GM21526 (cell line): Measurements from ENCODE around the gene CFP.

Experiments
- ATAC-seq: cut with Tn5 transposase; IDR thresholded peaks from one replicate; pipeline ENCODE4 v1.9.1; 2021; ENCODE audit warnings: moderate library complexity; ENCODE audit not compliant: unreplicated experiment, low FRiP score

CFP gene

DNA sequence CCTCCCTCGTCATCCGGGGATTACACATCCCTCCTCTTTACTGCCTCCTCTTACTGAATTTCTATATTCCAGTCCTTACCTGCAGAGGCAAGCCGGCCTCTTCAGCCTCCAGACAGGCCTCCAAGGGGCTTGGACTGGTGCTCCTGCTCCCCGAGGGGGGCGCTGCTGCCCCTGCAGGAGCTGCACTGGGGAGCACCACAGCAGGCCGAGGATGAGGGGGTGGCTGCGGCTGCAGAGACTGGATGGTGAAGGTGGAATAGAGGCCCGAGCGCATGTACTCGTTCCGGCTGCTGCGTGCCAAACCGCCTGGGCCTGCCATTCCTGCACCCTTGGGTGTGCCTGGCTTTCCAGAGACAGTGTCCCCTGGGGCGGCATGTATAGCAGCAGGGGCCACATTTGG, 9.1 kb upstream of the CFP start:
- ATAC-seq, result no peak

DNA sequence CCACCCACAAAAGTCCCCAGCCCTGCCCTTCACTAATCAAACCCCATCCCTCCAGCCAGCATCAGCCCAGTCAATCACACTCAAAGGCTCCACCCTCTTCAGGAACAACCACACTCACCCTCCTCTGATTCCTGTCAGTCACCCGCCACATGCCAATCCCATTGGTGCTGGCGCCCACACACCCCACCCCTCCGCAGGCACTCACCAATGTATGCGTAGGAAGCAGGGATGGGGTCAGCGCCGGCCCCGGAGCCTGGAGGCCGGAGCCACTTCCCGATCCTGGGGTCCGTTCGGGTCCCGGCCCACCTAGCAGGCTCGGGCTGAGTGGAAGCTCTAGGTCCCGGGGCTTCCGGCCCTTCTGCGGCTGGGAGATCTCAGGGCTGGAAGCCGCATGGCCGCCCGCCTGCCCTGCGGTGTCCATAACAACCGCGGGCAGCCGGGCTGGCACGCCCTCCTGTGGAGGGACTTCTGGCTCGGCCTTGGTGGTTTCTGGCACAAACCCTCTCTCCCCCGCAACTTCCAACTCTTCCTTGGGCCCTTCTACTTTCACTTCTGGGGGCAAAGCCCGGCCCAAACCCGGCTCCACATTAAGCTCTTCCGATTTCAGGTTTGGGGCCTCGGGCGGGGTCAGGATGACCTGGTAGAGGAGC, 7.9 kb upstream of the CFP start:
- no peak for ATAC-seq

DNA sequence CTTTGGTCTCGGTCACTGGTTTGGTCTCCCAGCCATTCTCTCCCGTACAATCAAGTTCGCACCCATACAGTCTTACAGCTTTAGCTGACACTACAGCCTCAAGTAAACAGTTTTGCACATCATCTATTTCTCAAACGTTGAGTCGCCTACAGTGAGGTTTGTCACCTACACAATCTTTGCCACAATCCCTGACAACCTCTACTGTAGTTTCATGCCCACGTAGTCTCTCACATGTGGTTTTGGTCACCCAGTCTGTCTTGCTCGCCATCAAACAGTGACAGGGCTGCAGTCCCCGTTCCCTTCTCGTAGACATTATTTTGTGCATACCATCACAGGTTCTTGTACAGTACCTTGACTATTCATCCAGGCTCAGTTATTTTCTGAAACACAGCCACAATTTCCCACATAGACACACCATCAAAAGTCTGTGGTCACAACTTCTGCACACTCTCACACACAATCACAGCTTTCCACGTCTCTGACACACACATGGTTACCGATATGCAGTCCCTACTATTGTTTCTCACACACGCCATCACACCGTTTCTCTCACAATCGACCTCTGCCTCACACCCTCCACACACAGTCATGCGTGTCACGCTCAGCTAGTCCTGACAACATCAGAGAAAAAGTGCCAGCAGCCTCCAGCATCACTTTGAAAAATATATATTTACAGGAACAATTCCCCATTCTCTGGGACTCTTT, 5.3 kb upstream of the CFP start:
- no peak for ATAC-seq

DNA sequence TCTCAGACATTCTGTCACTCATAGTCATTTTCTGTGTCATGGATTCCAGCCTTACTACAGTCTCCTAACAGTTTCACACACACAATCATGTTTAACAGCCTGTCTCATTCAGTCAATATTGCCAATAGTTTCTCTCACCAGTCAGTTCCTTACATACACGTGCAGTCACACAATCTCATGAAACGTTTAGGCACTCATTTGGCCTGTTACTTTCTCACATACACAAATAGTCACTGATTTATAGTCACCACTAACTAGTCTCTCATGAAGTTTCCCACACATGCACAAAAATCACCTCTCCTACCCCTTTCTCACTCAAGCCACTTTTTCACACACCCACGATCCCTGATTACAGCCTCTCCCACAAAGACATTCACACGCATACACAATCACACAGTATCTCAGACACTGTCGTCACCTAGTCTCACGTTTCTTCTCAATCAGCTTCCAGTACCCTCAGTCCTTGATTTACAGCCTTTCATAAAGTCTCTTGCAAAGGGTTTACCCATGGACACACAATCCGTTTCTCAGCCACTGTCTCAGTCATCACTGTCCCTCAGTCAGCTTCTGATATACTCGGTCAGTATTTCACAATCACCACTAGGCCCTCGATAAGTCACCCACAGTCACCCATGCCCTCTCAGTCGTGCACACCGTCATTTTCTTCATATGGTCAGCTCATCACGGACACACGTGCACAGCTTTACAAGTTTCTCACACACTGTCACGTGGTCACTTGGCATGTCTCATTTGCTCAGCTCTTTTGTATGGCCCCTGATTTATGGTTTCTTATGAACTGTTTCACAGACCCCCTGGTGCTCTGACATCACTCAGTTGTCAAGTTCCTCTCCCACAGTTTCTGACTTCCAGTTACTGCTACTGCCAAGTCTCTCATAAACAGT, 4.2 kb upstream of the CFP start:
- no peak for ATAC-seq

DNA sequence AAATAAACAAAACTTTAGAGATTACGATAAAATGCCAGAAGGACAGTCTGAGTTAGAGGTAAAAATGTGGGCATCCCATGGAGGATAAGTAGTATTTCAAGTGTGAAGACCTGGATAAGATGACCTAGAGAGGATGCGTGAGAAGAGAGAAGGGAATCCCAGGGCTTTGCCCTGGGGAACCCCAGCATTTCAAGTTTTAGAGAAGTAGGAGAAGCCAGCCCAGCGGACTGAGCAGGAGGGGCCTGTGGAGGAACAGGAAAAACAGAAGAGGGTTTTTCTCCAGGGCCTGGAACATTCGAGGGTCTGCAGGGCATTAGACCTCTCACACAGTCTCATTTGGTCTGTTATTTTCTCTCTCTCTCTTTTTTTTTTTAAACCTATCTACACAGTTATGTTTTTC, 2.9 kb upstream of the CFP start:
- ATAC-seq, result no peak

DNA sequence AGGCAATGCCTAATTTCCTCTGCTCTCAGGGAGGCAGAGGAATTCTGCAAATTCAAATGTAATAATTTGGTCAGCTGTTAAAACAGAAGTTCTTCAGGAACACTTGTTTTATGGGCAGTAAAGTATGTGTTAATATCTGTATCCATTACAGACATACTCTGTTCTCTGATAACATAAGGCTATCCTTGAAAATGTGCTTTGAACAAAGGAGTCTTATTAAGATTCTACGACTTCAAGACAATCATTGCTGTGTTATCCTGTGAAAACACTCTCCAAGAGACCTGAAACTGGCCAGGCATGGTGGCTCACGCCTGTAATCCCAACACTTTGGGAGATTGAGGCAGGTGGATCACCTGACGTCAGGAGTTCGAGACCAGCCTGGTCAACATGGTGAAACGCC, 1.9 kb upstream of the CFP start:
- ATAC-seq, result no peak

DNA sequence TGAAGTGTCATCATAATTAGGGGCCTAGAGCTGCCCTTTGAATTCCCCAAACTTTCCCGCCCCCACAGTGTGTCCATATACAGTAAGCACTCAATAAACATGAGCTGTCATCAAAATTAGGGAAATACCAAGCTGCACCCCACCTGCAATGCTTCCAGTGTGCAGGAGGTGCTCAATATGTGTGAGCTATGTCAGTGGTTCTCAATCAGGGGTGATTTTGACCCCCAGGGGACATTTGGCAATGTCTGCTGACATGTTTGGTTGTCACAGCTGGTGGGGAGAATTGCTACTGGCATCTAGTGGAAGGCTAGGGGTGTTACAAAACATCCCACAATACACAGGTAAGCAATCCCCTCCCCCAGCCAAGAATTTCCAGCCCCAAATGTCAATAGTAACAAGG, 748 bp downstream of the CFP start:
- no peak for ATAC-seq

DNA sequence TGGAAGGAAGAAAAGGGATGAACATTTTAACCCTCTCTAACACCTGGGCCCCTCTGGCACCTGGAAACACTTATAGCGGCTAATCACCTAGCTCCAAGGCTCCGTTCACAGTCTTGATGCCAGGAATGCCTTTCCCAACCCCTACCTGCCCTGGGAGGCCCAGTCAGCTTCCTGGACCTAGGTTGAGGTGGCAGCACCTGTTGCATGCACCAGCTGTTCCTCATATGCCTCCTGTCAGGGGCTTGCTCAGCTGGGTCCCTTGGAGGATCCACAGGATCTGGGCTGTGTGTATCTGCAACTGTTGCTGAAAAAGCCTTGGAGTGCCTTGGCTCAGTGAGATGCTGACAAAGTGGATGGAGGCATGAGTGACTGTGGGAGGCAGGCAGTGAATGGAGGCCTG, 4.4 kb downstream of the CFP start:
- ATAC-seq, result no peak

DNA sequence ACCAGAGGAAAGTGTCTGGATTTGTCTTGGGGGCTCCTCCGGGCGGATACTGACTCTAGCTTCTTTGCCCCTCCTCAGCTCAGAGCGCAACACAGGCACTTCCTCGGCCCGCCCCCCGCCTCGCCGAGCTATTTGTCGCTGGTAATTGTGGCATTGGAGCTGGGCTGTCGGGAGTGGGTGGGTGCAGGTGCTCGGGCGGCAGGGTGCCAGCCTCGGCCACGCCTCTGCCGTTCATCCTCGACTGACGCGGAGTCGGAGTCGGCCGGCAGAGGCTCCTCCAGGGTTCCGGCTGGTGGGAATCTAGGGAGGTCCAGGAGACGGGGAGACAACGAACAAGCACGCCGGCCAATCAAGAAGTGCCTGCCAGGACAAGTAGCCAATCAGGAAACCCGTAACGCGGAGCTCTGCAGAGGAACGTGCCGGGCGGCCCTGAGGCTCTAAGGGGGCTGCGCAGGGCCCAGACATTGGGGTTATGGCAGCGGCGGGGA, 6.1 kb downstream of the CFP start:
- no peak for ATAC-seq

DNA sequence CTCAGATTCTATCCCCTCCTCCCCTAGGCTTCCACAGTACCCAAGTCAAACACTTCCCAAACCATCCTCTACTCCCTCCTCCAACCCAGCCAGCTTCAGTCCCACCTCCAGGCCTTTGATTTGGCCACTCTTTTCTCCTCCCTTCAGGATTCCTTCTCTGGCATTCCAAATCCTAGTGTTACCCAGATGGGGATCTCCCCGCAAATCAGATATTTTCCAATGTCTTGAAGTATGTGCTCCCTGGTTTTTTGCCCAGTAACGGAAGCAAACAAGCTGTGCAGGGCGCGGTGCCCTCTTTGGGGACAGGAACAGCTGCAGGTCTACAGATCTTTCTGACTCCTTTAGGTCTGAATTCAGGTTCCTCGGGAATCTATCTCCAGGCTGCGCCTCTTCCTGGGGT, 7.9 kb downstream of the CFP start:
- ATAC-seq, result no peak

DNA sequence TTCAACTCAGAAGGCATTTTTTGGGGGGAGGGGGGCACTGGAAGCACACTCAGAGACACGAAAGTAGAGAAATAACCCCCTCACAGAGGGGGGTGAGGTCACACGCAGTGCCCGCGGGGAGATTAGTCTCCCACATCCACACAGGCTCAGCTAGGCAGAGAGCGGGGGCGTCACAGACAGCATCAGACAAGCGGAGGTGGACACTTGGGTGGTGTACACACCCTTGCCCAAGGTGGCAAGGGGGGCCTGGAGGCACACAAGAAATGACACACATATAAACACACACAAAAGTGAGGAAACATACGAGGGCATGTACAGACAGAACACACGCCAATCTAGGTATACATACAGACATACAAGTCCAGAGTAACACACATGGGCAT, 9.4 kb downstream of the CFP start:
- ATAC-seq, result no peak

DNA sequence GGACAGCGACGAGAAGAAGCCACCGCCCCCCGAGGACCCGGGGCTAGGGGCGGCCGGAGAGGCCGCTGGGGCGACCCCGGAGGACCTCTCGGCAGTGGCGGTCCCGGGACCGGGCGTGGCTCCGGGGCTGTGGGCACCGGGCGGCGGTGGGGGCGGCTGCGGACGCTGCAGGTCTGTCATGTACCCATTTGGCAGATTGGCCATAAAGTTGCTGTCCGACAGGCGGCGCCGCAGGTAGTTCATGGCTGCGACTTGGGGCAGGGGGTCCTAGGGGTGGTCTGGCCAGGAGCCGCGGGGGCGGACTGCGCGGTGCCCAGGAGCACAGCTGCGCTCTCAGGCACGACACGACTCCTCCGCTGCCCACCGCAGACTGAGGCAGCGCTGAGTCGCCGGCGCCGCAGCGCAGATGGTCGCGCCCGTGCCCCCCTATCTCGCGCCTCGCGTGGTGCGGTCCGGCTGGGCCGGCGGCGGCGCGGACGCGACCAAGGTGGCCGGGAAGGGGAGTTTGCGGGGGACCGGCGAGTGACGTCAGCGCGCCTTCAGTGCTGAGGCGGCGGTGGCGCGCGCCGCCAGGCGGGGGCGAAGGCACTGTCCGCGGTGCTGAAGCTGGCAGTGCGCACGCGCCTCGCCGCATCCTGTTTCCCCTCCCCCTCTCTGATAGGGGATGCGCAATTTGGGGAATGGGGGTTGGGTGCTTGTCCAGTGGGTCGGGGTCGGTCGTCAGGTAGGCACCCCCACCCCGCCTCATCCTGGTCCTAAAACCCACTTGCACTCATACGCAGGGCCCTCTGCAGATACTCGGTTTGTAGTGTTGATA, 10.0 kb downstream of the CFP start, which contains the start of gene SYN1:
SYN1 (minus strand) TSS at position 372 of the 817 bp plus-strand sequence; CDS start at position 243, 129 bp downstream.
- ATAC-seq, result peak; percentile 60

DNA sequence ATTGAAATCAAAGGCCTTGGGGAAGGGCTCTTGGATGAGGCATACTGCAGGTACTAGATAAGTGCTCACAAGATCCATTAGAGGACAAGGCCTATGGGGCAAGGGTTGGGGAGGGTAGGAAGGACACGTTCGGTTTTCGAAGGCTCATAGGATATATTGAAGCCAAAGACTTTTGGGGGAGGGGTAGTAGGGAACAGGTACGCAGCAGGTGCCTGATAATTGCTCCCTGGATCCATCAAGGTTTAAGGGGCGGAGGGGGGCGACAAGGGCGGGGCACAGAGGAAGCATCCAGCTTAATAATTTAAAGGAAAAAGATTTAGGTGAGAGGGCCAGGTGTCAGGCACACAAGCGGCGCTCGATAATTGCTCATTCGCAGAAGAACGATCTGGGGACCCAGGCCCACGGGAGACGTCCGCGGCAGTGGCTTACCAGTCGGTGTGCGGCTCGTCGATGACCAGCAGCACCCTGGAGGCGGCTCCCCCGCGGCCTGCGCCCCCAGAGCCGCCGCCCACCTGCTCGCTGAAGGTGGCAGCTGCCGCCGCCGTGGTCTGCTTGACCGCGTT, 10.7 kb downstream of the CFP start:
- no peak for ATAC-seq

DNA sequence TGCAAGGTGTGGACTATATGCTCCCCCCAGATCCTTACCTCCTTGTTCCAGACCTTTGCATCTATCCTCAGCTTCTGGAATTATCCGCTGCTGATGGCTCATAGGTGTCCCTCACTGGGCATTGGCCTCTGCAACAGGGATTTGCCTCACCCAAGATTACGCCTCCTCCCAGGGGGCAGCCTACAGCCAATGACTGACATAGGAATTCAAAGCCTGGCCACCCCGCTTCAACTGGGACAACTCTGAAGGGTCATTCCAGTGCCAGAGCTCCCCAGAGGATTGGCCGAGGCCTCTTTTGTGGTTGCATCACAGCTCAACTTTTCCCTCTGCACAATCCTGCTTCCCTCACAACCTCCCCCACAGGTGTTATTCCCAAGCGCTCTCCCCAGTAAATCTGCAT, 15.1 kb downstream of the CFP start:
- no peak for ATAC-seq

DNA sequence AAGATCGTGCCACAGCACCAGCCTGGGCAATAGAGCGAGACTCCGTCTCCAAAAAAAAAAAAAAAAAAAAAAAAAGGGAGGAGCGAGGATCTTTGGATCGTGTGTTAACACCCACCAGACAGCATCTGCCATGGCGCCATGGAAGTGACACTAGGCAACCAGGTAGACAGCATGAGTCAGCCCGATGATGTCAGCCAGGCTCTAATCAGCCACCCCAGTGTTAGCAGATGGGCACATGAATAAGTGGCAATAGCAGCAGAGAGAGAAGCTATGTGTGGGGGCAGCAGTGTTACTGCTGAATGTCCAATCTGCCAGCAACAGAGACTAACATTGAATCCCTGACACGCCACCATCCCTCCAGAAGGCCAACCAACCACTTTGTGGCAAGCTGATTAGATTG, 16.6 kb downstream of the CFP start:
- ATAC-seq, result no peak

DNA sequence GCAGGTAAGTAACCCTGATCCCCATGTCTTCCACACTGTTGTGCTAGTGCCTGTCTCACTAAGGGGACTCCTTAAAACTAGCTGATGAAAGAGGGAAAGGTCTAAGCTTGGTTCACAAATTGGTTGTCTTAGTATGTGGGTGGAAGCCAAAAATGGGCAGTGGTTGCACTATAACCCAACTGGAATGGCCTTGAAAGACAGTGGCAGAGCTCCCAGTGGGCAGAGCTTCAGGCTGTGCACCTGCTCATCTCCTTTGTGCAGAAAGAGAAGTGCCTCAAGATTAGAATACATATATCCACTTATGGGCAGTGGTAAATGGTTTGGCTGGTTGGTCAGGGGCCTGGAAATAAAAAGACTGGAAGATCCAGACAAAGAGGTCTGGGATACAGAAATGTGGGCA, 17.3 kb downstream of the CFP start:
- ATAC-seq, result no peak

DNA sequence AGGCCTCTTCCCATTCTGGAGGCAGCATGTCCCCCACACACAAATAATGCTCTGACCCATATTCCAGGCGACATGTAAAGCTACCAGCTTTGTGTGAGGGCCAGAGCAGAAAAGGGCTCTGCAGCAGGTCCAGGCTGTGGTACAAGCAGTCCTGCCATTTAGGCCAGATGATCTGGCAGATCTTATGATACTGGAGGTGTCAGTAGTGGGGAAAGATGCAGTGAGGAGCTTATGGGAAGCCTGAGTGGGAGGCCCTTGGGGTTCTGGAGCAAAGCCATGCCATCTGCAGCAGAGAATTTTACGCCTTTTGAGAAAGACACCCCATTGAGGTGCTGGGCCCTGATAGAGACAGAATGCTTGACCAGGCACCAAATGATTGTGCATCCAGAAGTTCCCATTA, 17.8 kb downstream of the CFP start:
- no peak for ATAC-seq

DNA sequence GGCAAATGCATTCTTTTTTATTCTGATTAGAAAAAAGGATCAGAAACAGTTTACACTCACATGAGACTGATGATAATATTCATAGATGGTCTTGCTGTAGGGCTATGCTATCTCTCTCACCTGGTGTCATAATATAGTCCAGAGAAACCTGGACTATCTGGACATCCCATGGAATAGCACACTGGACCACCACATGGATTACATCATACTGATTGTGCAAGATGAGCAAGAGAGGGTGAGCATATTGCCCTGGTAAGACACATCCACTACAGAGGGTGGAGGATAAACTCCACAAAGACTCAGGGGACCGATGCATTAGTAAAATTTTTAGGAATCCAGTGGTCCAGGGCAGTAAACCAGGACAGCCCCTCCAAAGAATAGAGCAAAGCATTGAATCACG, 18.2 kb downstream of the CFP start:
- no peak for ATAC-seq

DNA sequence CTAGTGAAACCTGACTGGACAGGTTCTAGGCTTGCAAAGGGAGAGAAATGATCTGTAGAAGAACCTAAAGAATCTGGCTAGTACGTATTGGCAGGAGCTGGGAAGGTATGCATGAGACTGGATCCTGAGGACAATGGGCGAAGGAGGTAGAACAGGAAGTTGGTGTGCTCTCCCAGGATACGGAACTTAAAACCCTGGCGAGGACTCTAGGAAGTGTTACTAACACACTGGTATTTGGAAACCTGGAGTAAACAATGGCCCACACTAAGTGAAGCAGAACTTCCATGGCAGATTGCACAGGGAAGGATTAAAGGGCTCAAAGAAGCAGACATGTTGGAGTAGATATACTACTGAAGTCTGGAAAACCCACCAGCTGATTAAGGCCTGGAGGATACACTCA, 19.2 kb downstream of the CFP start:
- ATAC-seq, result no peak

DNA sequence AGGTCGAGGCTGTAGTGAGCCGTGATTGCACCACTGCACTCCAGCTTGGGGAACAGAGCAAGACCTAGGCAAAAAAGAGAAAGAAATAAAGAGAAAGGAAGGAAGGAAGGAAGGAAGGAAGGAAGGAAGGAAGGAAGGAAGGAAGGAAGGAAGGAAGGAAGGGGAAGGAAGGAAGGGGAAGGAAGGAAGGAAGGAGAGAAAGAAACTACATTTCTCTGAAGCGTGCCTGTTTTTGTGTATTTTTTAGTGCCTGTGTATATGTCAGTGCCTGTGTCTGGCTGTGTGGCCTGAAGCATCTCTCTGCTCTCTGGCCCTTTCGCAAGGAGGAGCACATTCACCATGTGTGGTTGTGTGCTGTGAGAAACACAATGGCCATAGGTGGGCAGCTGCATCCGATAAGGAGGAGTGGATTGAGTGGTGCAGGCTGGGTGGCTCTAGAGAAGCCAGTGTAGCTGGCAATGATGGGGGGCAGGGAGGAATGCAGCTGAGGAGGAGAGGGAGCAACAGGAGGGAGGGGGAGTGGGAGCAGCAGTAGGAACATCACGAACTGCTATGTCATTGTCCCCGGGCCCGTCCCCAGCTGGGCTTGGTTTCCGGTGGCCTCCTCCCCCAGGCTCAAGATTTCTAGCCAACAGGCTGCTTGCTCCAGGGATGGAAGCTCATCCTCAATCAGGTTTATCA, 21.5 kb downstream of the CFP start:
- ATAC-seq, result no peak
